ENCODE data around the gene CCDC69.

CCDC69 gene

DNA sequence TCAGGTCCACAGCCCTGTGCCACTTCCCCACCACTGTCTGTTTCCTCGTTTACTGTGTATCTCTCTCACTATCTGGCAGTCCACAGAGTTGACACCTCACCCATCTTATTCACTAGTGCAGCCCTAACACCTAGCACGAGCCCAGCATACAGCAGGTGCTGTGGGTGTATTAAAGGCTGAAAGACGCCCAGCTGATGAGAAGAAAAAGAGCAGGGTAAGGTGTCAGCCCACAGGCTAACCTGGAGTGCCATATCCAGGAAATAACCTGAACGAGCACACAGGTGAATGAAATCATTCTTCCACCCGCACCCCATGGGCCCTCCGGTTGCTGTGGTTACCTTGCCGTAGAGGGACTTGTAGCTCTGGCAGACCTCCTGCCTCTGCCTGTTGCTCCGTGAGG lies 84.9 kb downstream of the CCDC69 start:
- no peak for DNase-seq

DNA sequence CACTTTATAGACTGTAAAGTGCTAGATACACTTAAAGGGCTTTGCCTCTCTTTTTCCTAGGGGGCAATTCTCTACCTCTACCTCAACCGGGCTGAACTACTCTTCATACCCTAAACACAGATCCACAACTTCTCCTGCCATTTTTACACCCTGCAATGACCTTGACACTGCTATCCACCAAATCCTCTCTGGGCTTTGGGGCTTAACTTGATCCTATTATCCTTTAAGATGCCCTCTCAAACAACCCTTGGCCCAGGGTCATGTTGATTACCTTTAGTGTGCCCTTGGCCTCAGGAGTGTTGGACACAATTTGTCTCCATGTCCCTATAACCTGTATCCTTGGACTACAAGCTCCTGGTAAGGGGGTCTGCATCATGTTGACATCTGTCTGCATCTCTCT lies 85.8 kb downstream of the CCDC69 start:
- no peak for DNase-seq

- no peak for DNase-seq
Measured at GRCh38 chr5:151137067-151137825, 86.6 kb downstream of the CCDC69 start.

GRCh38 chr5:151134228-151134627 lies 89.7 kb downstream of the CCDC69 start:
- no peak for DNase-seq

DNA sequence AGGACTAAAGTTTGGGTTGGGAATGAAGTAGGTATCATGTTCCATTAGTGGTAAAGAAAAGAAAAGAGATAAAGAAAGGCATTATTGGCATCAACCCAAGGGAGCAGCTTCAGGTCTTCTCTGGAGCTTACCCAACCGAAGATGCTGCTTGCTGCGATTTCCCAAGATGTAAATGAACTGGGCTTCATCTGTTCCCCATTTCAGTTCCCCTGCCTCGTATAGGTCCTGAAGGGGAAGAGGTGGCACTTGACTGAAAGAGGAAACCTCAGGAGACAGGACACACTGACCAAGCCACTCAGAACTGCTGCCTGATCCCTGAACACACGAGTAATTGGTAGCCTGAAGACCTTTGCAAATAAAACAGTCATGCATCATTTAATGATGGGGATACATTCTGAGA lies 90.9 kb downstream of the CCDC69 start:
- DNase-seq: no peak

Measured in stimulated activated CD4-positive, alpha-beta T cell treated with anti-CD3 and anti-CD28 coated beads, Interleukin-2, amount 100 ng/mL, for 48 hours (primary cell).